ENCODE results near the gene DCUN1D3.

DNA sequence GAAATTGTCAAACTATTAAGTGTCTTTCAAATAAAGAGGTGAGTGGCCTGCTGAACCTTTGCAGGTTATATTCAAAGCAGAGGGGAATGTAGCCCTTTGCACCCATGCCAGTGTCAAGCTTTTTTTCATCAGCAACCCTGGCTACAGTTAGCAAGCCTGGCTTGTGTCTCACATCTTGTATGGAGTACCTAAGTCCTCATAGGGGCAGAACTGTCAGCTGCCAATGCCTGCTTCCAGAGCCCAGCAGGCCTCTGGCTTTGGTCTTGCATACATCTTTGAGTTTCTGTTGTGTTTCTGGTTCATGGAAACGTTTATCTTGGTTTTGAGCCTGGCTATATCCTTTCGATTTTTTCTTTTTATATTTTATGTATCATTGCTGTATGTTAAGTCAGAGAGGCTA lies 67.1 kb downstream of the DCUN1D3 start:
- TF ChIP-seq, protein P1, sequence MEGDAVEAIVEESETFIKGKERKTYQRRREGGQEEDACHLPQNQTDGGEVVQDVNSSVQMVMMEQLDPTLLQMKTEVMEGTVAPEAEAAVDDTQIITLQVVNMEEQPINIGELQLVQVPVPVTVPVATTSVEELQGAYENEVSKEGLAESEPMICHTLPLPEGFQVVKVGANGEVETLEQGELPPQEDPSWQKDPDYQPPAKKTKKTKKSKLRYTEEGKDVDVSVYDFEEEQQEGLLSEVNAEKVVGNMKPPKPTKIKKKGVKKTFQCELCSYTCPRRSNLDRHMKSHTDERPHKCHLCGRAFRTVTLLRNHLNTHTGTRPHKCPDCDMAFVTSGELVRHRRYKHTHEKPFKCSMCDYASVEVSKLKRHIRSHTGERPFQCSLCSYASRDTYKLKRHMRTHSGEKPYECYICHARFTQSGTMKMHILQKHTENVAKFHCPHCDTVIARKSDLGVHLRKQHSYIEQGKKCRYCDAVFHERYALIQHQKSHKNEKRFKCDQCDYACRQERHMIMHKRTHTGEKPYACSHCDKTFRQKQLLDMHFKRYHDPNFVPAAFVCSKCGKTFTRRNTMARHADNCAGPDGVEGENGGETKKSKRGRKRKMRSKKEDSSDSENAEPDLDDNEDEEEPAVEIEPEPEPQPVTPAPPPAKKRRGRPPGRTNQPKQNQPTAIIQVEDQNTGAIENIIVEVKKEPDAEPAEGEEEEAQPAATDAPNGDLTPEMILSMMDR (IDR thresholded peaks at IDR 0.05): no peak
- TF ChIP-seq POLR2A (IDR thresholded peaks at IDR 0.05): no peak

Data from body of pancreas (tissue), 4 donors.